Measurements from ENCODE around the gene DENR.

The DENR gene

GRCh38 chr12:122724641-122725243 lies 27.9 kb upstream of the DENR start:
- no peak for TF ChIP-seq CTCF (IDR thresholded peaks at IDR 0.05)
- TF ChIP-seq ZFX (IDR thresholded peaks at IDR 0.05; ENCODE audit: borderline replicate concordance) = no peak
- no peak overlapping the region for H3K27ac ChIP-seq

- H3K27ac ChIP-seq = no peak overlapping the region
- TF ChIP-seq ZFX (IDR thresholded peaks at IDR 0.05; ENCODE audit: borderline replicate concordance) = no peak
- no peak for TF ChIP-seq CTCF (IDR thresholded peaks at IDR 0.05)
Measured at GRCh38 chr12:122725452-122726079, 27.1 kb upstream of the DENR start.

GRCh38 chr12:122726080-122726558 lies 26.5 kb upstream of the DENR start:
- H3K27ac ChIP-seq = no peak overlapping the region
- TF ChIP-seq CTCF (IDR thresholded peaks at IDR 0.05) = no peak
- TF ChIP-seq ZFX (IDR thresholded peaks at IDR 0.05; ENCODE audit: borderline replicate concordance) = no peak

- no peak overlapping the region for H3K27ac ChIP-seq
- TF ChIP-seq CTCF (IDR thresholded peaks at IDR 0.05) = no peak
- no peak for TF ChIP-seq ZFX (IDR thresholded peaks at IDR 0.05; ENCODE audit: borderline replicate concordance)
Measured at GRCh38 chr12:122729583-122730214, 22.9 kb upstream of the DENR start.

- TF ChIP-seq ZFX (IDR thresholded peaks at IDR 0.05; ENCODE audit: borderline replicate concordance) = no peak
- TF ChIP-seq CTCF (IDR thresholded peaks at IDR 0.05) = no peak
- H3K27ac ChIP-seq = no peak within 1 kb of the TSS
Measured at GRCh38 chr12:122730215-122731014, 22.2 kb upstream of the DENR start, which contains the start of gene HCAR1. Gene HCAR1 (minus strand): TSS chr12:122730844. CDS start chr12:122730339, 505 bp downstream.

GRCh38 chr12:122732170-122732569 lies 20.5 kb upstream of the DENR start:
- H3K27ac ChIP-seq = no peak overlapping the region
- TF ChIP-seq ZFX (IDR thresholded peaks at IDR 0.05; ENCODE audit: borderline replicate concordance) (no peak), CTCF (IDR thresholded peaks at IDR 0.05) (no peak)
